ENCODE results near the gene TSPAN1. TPM values are rescaled to one million over a fixed set of nuclear protein-coding genes. Genes with fewer than 3 reads are reported as not detected.
"Not testable (repeated sequence)": the region's sequence is repeated elsewhere in the genome, so short reads cannot be mapped to it uniquely, and the experiment has no call there.

TSPAN1 gene
- total RNA-seq, 1 donor from 2014 or later = 3.9 TPM

- Histone ChIP-seq H3K4me1 (peaks cover 4% of the 10 kb centered on the region), H3K27me3 (no peaks in the 10 kb centered on the region), H3K4me3 (no peak overlapping the region), H3K27ac (no peak overlapping the region), H3K9me3 (no peaks in the 10 kb centered on the region), H3K36me3 (no peaks in the 10 kb centered on the region)
- no peak for TF ChIP-seq POLR2AphosphoS5 (IDR thresholded peaks at IDR 0.05; ENCODE audit: insufficient read depth in 1 of 2, low read depth in 1 of 2)
- no peak for TF ChIP-seq CTCF (IDR thresholded peaks at IDR 0.05)
- TF ChIP-seq POLR2A (IDR thresholded peaks at IDR 0.05) = no peak
- no peak for DNase-seq (ENCODE audit: extremely low spot score in 2 of 2)
- intact Hi-C loops (cut with DNase I) = no loop called here
These were observed 46.9 kb downstream of the TSPAN1 start for GRCh38 chr1:46221749-46222148.

- H3K4me3 ChIP-seq; H3K27me3 ChIP-seq; H3K27ac ChIP-seq; H3K4me1 ChIP-seq; intact Hi-C loops (cut with DNase I); H3K36me3 ChIP-seq; H3K9me3 ChIP-seq; DNase-seq (ENCODE audit: extremely low spot score in 2 of 2): not testable (repeated sequence)
These were observed 48.2 kb downstream of the TSPAN1 start for GRCh38 chr1:46223055-46223454.

- H3K9me3 ChIP-seq = no peaks in the 10 kb centered on the region
- TF ChIP-seq POLR2AphosphoS5 (IDR thresholded peaks at IDR 0.05; ENCODE audit: insufficient read depth in 1 of 2, low read depth in 1 of 2) = no peak
- no peak for TF ChIP-seq POLR2A (IDR thresholded peaks at IDR 0.05)
- peak; percentile 70 to 92 (median 91) for TF ChIP-seq CTCF (IDR thresholded peaks at IDR 0.05)
- peaks cover 4% of the 10 kb centered on the region for H3K4me1 ChIP-seq
- DNase-seq (ENCODE audit: extremely low spot score in 2 of 2) = no peak
- H3K27me3 ChIP-seq = no peaks in the 10 kb centered on the region
- no peaks in the 10 kb centered on the region for H3K36me3 ChIP-seq
- no peak overlapping the region for H3K4me3 ChIP-seq
- intact Hi-C loops (cut with DNase I) = no loop called here
- no peak overlapping the region for H3K27ac ChIP-seq
These were observed 48.6 kb downstream of the TSPAN1 start for GRCh38 chr1:46223472-46223943.

- Histone ChIP-seq H3K9me3 (no peaks in the 10 kb centered on the region), H3K4me1 (peaks cover 4% of the 10 kb centered on the region), H3K36me3 (no peaks in the 10 kb centered on the region), H3K27ac (no peak overlapping the region), H3K27me3 (no peaks in the 10 kb centered on the region), H3K4me3 (no peak overlapping the region)
- no peak for TF ChIP-seq POLR2AphosphoS5 (IDR thresholded peaks at IDR 0.05; ENCODE audit: insufficient read depth in 1 of 2, low read depth in 1 of 2)
- TF ChIP-seq POLR2A (IDR thresholded peaks at IDR 0.05) = no peak
- TF ChIP-seq CTCF (IDR thresholded peaks at IDR 0.05) = no peak
- DNase-seq (ENCODE audit: extremely low spot score in 2 of 2) = no peak
- intact Hi-C loops (cut with DNase I) = no loop called here
These were observed 50.1 kb downstream of the TSPAN1 start for GRCh38 chr1:46224966-46225365.

GRCh38 chr1:46231231-46231630, 56.3 kb downstream of the TSPAN1 start:
- H3K9me3 ChIP-seq; H3K4me3 ChIP-seq; H3K36me3 ChIP-seq; H3K27me3 ChIP-seq; H3K27ac ChIP-seq; H3K4me1 ChIP-seq; DNase-seq (ENCODE audit: extremely low spot score in 2 of 2); intact Hi-C loops (cut with DNase I): not testable (repeated sequence)

Small RNA genes within 50 kb of the gene (small RNA-seq; reads per million reads assigned to genes)
- gene AL672043.1 = not detected

Other genes with a start within 250 kb of the TSPAN1 start
- gene PIK3R3, start 42.5 kb upstream of the TSPAN1 start, total RNA-seq = 27.0 TPM
- not detected for gene P3R3URF, start 1.4 kb downstream of the TSPAN1 start, total RNA-seq
- gene POMGNT1, start 23.3 kb downstream of the TSPAN1 start, total RNA-seq = 28.5 TPM
- gene LURAP1, start 28.2 kb downstream of the TSPAN1 start, total RNA-seq = 14.0 TPM
- 8.1 TPM for gene RAD54L, start 72.7 kb downstream of the TSPAN1 start, total RNA-seq
- gene LRRC41, start 128.5 kb downstream of the TSPAN1 start, total RNA-seq = 58.4 TPM
- gene UQCRH, start 128.6 kb downstream of the TSPAN1 start, total RNA-seq = 175 TPM
- gene NSUN4, start 165.7 kb downstream of the TSPAN1 start, total RNA-seq = 21.4 TPM
- gene FAAH, start 219.2 kb downstream of the TSPAN1 start, total RNA-seq = 38.1 TPM

Data from vagina (tissue), 2 donors.